OCI-LY1 (cell line): Measurements from ENCODE around the gene PREX1.

Source experiments
- H2AFZ ChIP-seq: fragments of 200-600 bp; sonication (generic), shearing (Covaris generic); 2 replicates; pipeline ENCODE4 v1.6.0; 2014; ENCODE audit warnings: antibody characterized with exemption, mild to moderate bottlenecking, low read length
- H3F3A ChIP-seq: fragments of 200-600 bp; sonication (generic), shearing (Covaris generic); 2 replicates; pipeline ENCODE4 v1.6.0; 2014; ENCODE audit warnings: mild to moderate bottlenecking, antibody characterized with exemption, low read length, moderate library complexity; ENCODE audit not compliant: insufficient read depth
- H3K27ac ChIP-seq: fragments of 200-600 bp; sonication (generic); 2 replicates; pipeline ENCODE4 v1.5.1; 2014; ENCODE audit warnings: low read length, mixed run types, mild to moderate bottlenecking, low read depth; ENCODE audit not compliant: poor library complexity, severe bottlenecking
- H3K27me3 ChIP-seq: fragments of 200-600 bp; sonication (generic); 2 replicates; pipeline ENCODE4 v1.6.0; 2014; ENCODE audit warnings: antibody characterized with exemption, mild to moderate bottlenecking, low read length, moderate library complexity; ENCODE audit not compliant: insufficient read depth
- H3K36me3 ChIP-seq: fragments of 200-600 bp; sonication (generic); 2 replicates; pipeline ENCODE4 v1.6.1; 2014; ENCODE audit warnings: mild to moderate bottlenecking, antibody characterized with exemption, low read length, moderate library complexity, mixed read lengths; ENCODE audit not compliant: insufficient read depth
- H3K4me1 ChIP-seq: fragments of 200-600 bp; sonication (generic); 2 replicates; pipeline ENCODE4 v1.5.1; 2014; ENCODE audit warnings: mild to moderate bottlenecking, low read length, moderate library complexity; ENCODE audit not compliant: insufficient read depth, severe bottlenecking
- H3K4me2 ChIP-seq: fragments of 200-600 bp; sonication (generic), shearing (Covaris generic); 2 replicates; pipeline ENCODE4 v1.6.1; 2014; ENCODE audit warnings: low read length
- H3K4me3 ChIP-seq: fragments of 200-600 bp; sonication (generic); 2 replicates; pipeline ENCODE4 v1.5.1; 2014; ENCODE audit warnings: low read length, low read depth, mild to moderate bottlenecking, mixed read lengths; ENCODE audit not compliant: poor library complexity, severe bottlenecking
- H3K79me2 ChIP-seq: fragments of 200-600 bp; shearing (Covaris generic); 2 replicates; pipeline ENCODE4 v1.6.1; 2016; ENCODE audit warnings: mixed run types, low read length, mixed read lengths; ENCODE audit not compliant: insufficient read depth
- H3K9ac ChIP-seq: fragments of 200-600 bp; sonication (generic), shearing (Covaris generic); 2 replicates; pipeline ENCODE4 v1.6.1; 2014; ENCODE audit warnings: mild to moderate bottlenecking, low read length, mixed read lengths
- H3K9me2 ChIP-seq: fragments of 200-600 bp; sonication (generic), shearing (Covaris generic); 2 replicates; pipeline ENCODE4 v1.6.1; 2014; ENCODE audit warnings: low read depth, mild to moderate bottlenecking, low read length, mixed read lengths
- H3K9me3 ChIP-seq: fragments of 200-600 bp; shearing (Covaris generic); 2 replicates; pipeline ENCODE4 v1.6.1; 2014; ENCODE audit warnings: low read length, mixed read lengths
- H4K20me1 ChIP-seq: fragments of 200-600 bp; sonication (generic), shearing (Covaris generic); 2 replicates; pipeline ENCODE4 v1.6.0; 2016; ENCODE audit warnings: mild to moderate bottlenecking, low read length; ENCODE audit not compliant: insufficient read depth
- CTCF ChIP-seq: fragments of 200-600 bp; sonication (generic), shearing (Covaris generic); IDR thresholded peaks from 2 replicates; pipeline ENCODE4 v1.5.1; 2017; ENCODE audit warnings: mild to moderate bottlenecking, antibody characterized with exemption, low read length, moderate library complexity, mixed read lengths
- EZH2 ChIP-seq: fragments of 200-600 bp; sonication (generic), shearing (Covaris generic); IDR thresholded peaks from 2 replicates; pipeline ENCODE4 v1.8.0; 2017; ENCODE audit warnings: borderline replicate concordance, mixed run types, mild to moderate bottlenecking, antibody characterized with exemption, low read length, moderate library complexity, mixed read lengths

Gene PREX1

GRCh38 chr20:48741669-48742068, 86.1 kb downstream of the PREX1 start:
- no peaks in the 10 kb centered on the region for H3F3A ChIP-seq
- no peaks in the 10 kb centered on the region; the same call in 1 of the 2 replicates for H3K27me3 ChIP-seq
- no peaks in the 10 kb centered on the region for H3K36me3 ChIP-seq
- no peaks in the 10 kb centered on the region for H3K9me3 ChIP-seq
- no peaks in the 10 kb centered on the region for H4K20me1 ChIP-seq
- H3K4me2 ChIP-seq, result no peak overlapping the region
- H3K4me3 ChIP-seq, result no peak overlapping the region
- H2AFZ ChIP-seq, result no peak overlapping the region
- no peak overlapping the region for H3K9ac ChIP-seq
- TF ChIP-seq EZH2 (no peak), CTCF (no peak)
- H3K79me2 ChIP-seq, result no peaks in the 10 kb centered on the region
- no peaks in the 10 kb centered on the region for H3K9me2 ChIP-seq
- H3K4me1 ChIP-seq, result no peaks in the 10 kb centered on the region
- no peak overlapping the region for H3K27ac ChIP-seq

GRCh38 chr20:48740712-48741111, 87.1 kb downstream of the PREX1 start:
- no peaks in the 10 kb centered on the region; the same call in 1 of the 2 replicates for H3K27me3 ChIP-seq
- no peaks in the 10 kb centered on the region for H3F3A ChIP-seq
- no peak for TF ChIP-seq EZH2
- no peaks in the 10 kb centered on the region for H4K20me1 ChIP-seq
- no peaks in the 10 kb centered on the region for H3K36me3 ChIP-seq
- H3K4me2 ChIP-seq, result no peak overlapping the region
- H3K9me2 ChIP-seq, result no peaks in the 10 kb centered on the region
- no peak overlapping the region for H3K27ac ChIP-seq
- H3K9me3 ChIP-seq, result no peaks in the 10 kb centered on the region
- H3K4me1 ChIP-seq, result no peaks in the 10 kb centered on the region
- H3K79me2 ChIP-seq, result no peaks in the 10 kb centered on the region
- no peak overlapping the region for H2AFZ ChIP-seq
- no peak overlapping the region for H3K4me3 ChIP-seq
- H3K9ac ChIP-seq, result no peak overlapping the region

GRCh38 chr20:48740292-48740649, 87.5 kb downstream of the PREX1 start:
- Histone ChIP-seq H3K27ac (no peak overlapping the region), H3K4me2 (no peak overlapping the region), H3K27me3 (no peaks in the 10 kb centered on the region; the same call in 1 of the 2 replicates), H3F3A (no peaks in the 10 kb centered on the region), H3K4me3 (no peak overlapping the region), H3K9me2 (no peaks in the 10 kb centered on the region), H3K4me1 (no peaks in the 10 kb centered on the region), H3K9ac (no peak overlapping the region), H2AFZ (no peak overlapping the region), H4K20me1 (no peaks in the 10 kb centered on the region), H3K36me3 (no peaks in the 10 kb centered on the region), H3K79me2 (no peaks in the 10 kb centered on the region), H3K9me3 (no peaks in the 10 kb centered on the region)
- TF ChIP-seq CTCF, result no peak
- no peak for TF ChIP-seq EZH2
